IMR-90 (cell line): ENCODE data around the gene L3MBTL4. TPM values are rescaled to one million over a fixed set of nuclear protein-coding genes. Genes with fewer than 3 reads are reported as not detected.

Experiments used
- ATAC-seq: fragments of 200-7000 bp; cut with Tn5 transposase; 2 replicates; pipeline ENCODE4 v1.9.1; 2020; ENCODE audit warnings: low read depth, mild to moderate bottlenecking, moderate library complexity
- BruUV-seq: library from RNA; stranded (reverse); fragments of 400-500 nt; replicated peaks from 2 replicates; lab custom pipeline; 2021; lab: Mats Ljungman, UMichigan
- CTCF ChIA-PET: fragments of 300-600 bp; formaldehyde crosslinking; extraction: SDS; loops from one replicate; lab custom pipeline; 2021; ENCODE audit warnings: antibody characterized with exemption; lab: Yijun Ruan, JAX
- POLR2A ChIA-PET: fragments of 300-600 bp; sonication (Branson Sonifier 250); formaldehyde crosslinking; loops from one replicate; lab custom pipeline; 2022; ENCODE audit warnings: antibody characterized with exemption; ENCODE audit not compliant: unreplicated experiment; lab: Charles Lee
- DNase-seq: peaks from one replicate; pipeline ENCODE4 v3.0.0; 2013
- H2AFZ ChIP-seq: replicated peaks from 2 replicates; pipeline ENCODE3; 2013; ENCODE audit warnings: low read length, mild to moderate bottlenecking; ENCODE audit not compliant: poor library complexity
- H2AK5ac ChIP-seq: 2 replicates; pipeline ENCODE4 v1.6.1; 2013; ENCODE audit warnings: low read depth, low read length, inconsistent platforms
- H2AK9ac ChIP-seq: replicated peaks from 2 replicates; pipeline ENCODE3; 2013; ENCODE audit warnings: mild to moderate bottlenecking, low read depth, low read length, moderate library complexity; ENCODE audit not compliant: poor library complexity
- H2BK120ac ChIP-seq: 2 replicates; pipeline ENCODE4 v1.6.1; 2013; ENCODE audit warnings: low read depth, low read length, inconsistent platforms
- H2BK15ac ChIP-seq: 3 replicates; pipeline ENCODE4 v1.6.1; 2013; ENCODE audit warnings: low read depth, low read length, inconsistent platforms
- H2BK20ac ChIP-seq: 2 replicates; pipeline ENCODE4 v1.6.1; 2013; ENCODE audit warnings: low read depth, mild to moderate bottlenecking, inconsistent platforms, low read length, moderate library complexity
- H2BK5ac ChIP-seq: 2 replicates; pipeline ENCODE4 v1.6.1; 2013; ENCODE audit warnings: mild to moderate bottlenecking, low read depth, low read length, inconsistent platforms; ENCODE audit not compliant: poor library complexity, severe bottlenecking
- H3K14ac ChIP-seq: replicated peaks from 2 replicates; pipeline ENCODE4 v1.6.1; 2013; ENCODE audit warnings: low read depth, low read length, inconsistent platforms
- H3K18ac ChIP-seq: 2 replicates; pipeline ENCODE4 v1.6.1; 2013; ENCODE audit warnings: low read depth, low read length, control low read depth
- H3K23ac ChIP-seq: 2 replicates; pipeline ENCODE4 v1.6.1; 2013; ENCODE audit warnings: low read depth, low read length, inconsistent platforms
- H3K27ac ChIP-seq: 2 replicates; pipeline ENCODE4 v1.5.1; 2013; ENCODE audit warnings: mild to moderate bottlenecking, control low read depth, low read length; ENCODE audit not compliant: insufficient read depth
- H3K27me3 ChIP-seq: 2 replicates; pipeline ENCODE4 v1.6.1; 2013; ENCODE audit warnings: low read length; ENCODE audit not compliant: control insufficient read depth, insufficient read depth
- H3K36me3 ChIP-seq: 2 replicates; pipeline ENCODE4 v1.6.1; 2013; ENCODE audit warnings: low read length, mixed read lengths; ENCODE audit not compliant: control insufficient read depth, insufficient read depth
- H3K4ac ChIP-seq: 2 replicates; pipeline ENCODE4 v1.6.1; 2013; ENCODE audit warnings: low read depth, low read length, inconsistent platforms
- H3K4me1 ChIP-seq: 2 replicates; pipeline ENCODE4 v1.6.1; 2013; ENCODE audit warnings: low read length, mixed read lengths; ENCODE audit not compliant: control insufficient read depth, insufficient read depth
- H3K4me2 ChIP-seq: 2 replicates; pipeline ENCODE4 v1.6.1; 2013; ENCODE audit warnings: low read depth, mild to moderate bottlenecking, control low read depth, low read length, moderate library complexity
- H3K4me3 ChIP-seq: 2 replicates; pipeline ENCODE4 v1.5.1; 2013; ENCODE audit warnings: low read depth, mild to moderate bottlenecking, control low read depth, low read length, moderate library complexity; ENCODE audit not compliant: insufficient read depth
- H3K56ac ChIP-seq: 2 replicates; pipeline ENCODE4 v1.6.1; 2013; ENCODE audit warnings: low read length, inconsistent platforms; ENCODE audit not compliant: insufficient read depth; ENCODE audit errors: extremely low read depth
- H3K79me1 ChIP-seq, 2 experiments: 2 replicates each; pipeline ENCODE4 v1.6.1; 2013; ENCODE audit warnings: low read length in 2 of 2, inconsistent platforms in 1 of 2, low read depth in 1 of 2
- H3K9ac ChIP-seq: 2 replicates; pipeline ENCODE4 v1.6.1; 2013; ENCODE audit warnings: low read depth, low read length, control low read depth
- H3K9me1 ChIP-seq: 2 replicates; pipeline ENCODE4 v1.6.1; 2013; ENCODE audit warnings: low read length, inconsistent platforms; ENCODE audit not compliant: insufficient read depth
- H3K9me3 ChIP-seq: 2 replicates; pipeline ENCODE4 v1.6.1; 2013; ENCODE audit warnings: low read length; ENCODE audit not compliant: control insufficient read depth, insufficient read depth
- H4K20me1 ChIP-seq: 2 replicates; pipeline ENCODE4 v1.6.1; 2013; ENCODE audit warnings: low read length, inconsistent platforms; ENCODE audit not compliant: insufficient read depth
- H4K5ac ChIP-seq: 2 replicates; pipeline ENCODE4 v1.6.1; 2013; ENCODE audit warnings: mild to moderate bottlenecking, low read depth, low read length, control low read depth
- H4K8ac ChIP-seq, 2 experiments: 2 replicates each; pipeline ENCODE4 v1.6.1; 2013; ENCODE audit warnings: low read depth in 2 of 2, low read length in 2 of 2, control low read depth in 1 of 2, inconsistent platforms in 1 of 2
- H4K91ac ChIP-seq: 2 replicates; pipeline ENCODE4 v1.6.1; 2013; ENCODE audit warnings: low read depth, low read length, inconsistent platforms; ENCODE audit not compliant: insufficient read depth
- BHLHE40 ChIP-seq: fragments of 150-350 bp; IDR thresholded peaks from 2 replicates; pipeline ENCODE4 v1.6.1; 2016; ENCODE audit warnings: mild to moderate bottlenecking, low read depth, low read length
- CEBPB ChIP-seq: IDR thresholded peaks from 2 replicates; pipeline ENCODE4 v1.6.1; 2012; ENCODE audit warnings: low read depth, low read length, improper control_type of control experiment
- CHD1 ChIP-seq: IDR thresholded peaks from 2 replicates; pipeline ENCODE4 v1.6.1; 2012; ENCODE audit warnings: low read depth, low read length, improper control_type of control experiment
- CTCF ChIP-seq: conservative IDR thresholded peaks from 2 replicates; pipeline ENCODE4 v1.5.1; 2012; ENCODE audit warnings: mild to moderate bottlenecking, low read depth, low read length, improper control_type of control experiment
- FOS ChIP-seq: fragments of 150-350 bp; IDR thresholded peaks from 2 replicates; pipeline ENCODE4 v1.6.1; 2016; ENCODE audit warnings: low read depth, low read length
- MAFK ChIP-seq: IDR thresholded peaks from 2 replicates; pipeline ENCODE4 v1.6.1; 2012; ENCODE audit warnings: low read depth, low read length, improper control_type of control experiment
- MAZ ChIP-seq: IDR thresholded peaks from 2 replicates; pipeline ENCODE4 v1.6.1; 2012; ENCODE audit warnings: low read depth, mild to moderate bottlenecking, low read length, improper control_type of control experiment, moderate library complexity, borderline replicate concordance
- MXI1 ChIP-seq: IDR thresholded peaks from 2 replicates; pipeline ENCODE4 v1.6.1; 2012; ENCODE audit warnings: low read depth, mild to moderate bottlenecking, low read length, moderate library complexity, borderline replicate concordance
- NFE2L2 ChIP-seq: fragments of 150-350 bp; IDR thresholded peaks from 2 replicates; pipeline ENCODE4 v1.6.1; 2016; ENCODE audit warnings: low read depth, mild to moderate bottlenecking, low read length
- POLR2A ChIP-seq: IDR thresholded peaks from 2 replicates; pipeline ENCODE4 v1.6.1; 2012; ENCODE audit warnings: mild to moderate bottlenecking, low read depth, low read length
- RAD21 ChIP-seq: IDR thresholded peaks from 2 replicates; pipeline ENCODE4 v1.6.1; 2012; ENCODE audit warnings: low read length, improper control_type of control experiment
- RCOR1 ChIP-seq: IDR thresholded peaks from 2 replicates; pipeline ENCODE4 v1.6.1; 2012; ENCODE audit warnings: mild to moderate bottlenecking, low read length, improper control_type of control experiment; ENCODE audit not compliant: insufficient replicate concordance
- RFX5 ChIP-seq: IDR thresholded peaks from 2 replicates; pipeline ENCODE4 v1.8.0; 2012; ENCODE audit warnings: low read depth, mild to moderate bottlenecking, low read length, moderate library complexity
- SMC3 ChIP-seq: fragments of 150-350 bp; IDR thresholded peaks from 2 replicates; pipeline ENCODE4 v1.6.1; 2016; ENCODE audit warnings: low read depth, mild to moderate bottlenecking, antibody characterized with exemption, low read length, moderate library complexity
- WGBS, 2 experiments: methylation state at CpG; one replicate each; pipeline versions ENCODE4 v1.1.5 to v1.1.7; 2013; ENCODE audit warnings: missing lambda C conversion rate in 2 of 2; ENCODE audit not compliant: insufficient read length in 1 of 2; ENCODE audit errors: extremely low coverage in 2 of 2; 5-methylcytosine and 5-hydroxymethylcytosine counted together
- dilution Hi-C: fragments of 300-500 bp; cut with HindIII; formaldehyde crosslinking; loops from one replicate; pipeline ENCODE4 v1.14.3; 2018; ENCODE audit warnings: low sequenced_read_pairs; ENCODE audit not compliant: unreplicated experiment
- in situ Hi-C: fragments of 300-500 bp; cut with MboI; formaldehyde crosslinking; loops from 3 replicates; pipeline ENCODE4 v1.14.3; 2019; ENCODE audit warnings: low sequenced_read_pairs, inconsistent platforms, mixed read lengths
- intact Hi-C: fragments of 100-400 bp; cut with micrococcal nuclease; formaldehyde crosslinking; loops from 2 replicates; pipeline ENCODE4 v1.10.0; 2022
- polyA plus RNA-seq, 3 experiments: library from polyadenylated mRNA; depleted of rRNA; stranded (reverse); fragments of >200 nt; gene quantifications; 2 replicates each; pipeline ENCODE4 v1.2.3, GENCODE V29; 2012; ENCODE audit warnings: low replicate concordance in 1 of 3
- total RNA-seq: library from RNA; depleted of rRNA; stranded (reverse); fragments of >200 nt; gene quantifications from 2 replicates; pipeline ENCODE4 v1.2.3, GENCODE V29; 2012
- TF ChIP-seq, protein P1 (sequence below): fragments of 150-350 bp; IDR thresholded peaks from 2 replicates; pipeline ENCODE4 v1.6.1; 2017; ENCODE audit warnings: mild to moderate bottlenecking, antibody characterized with exemption, low read length, low read depth
- TF ChIP-seq, protein P2 (sequence below): fragments of 150-350 bp; IDR thresholded peaks from 2 replicates; pipeline ENCODE4 v1.6.1; 2016; ENCODE audit warnings: low read depth, mild to moderate bottlenecking, low read length, moderate library complexity, borderline replicate concordance

The L3MBTL4 gene
- total and polyA plus RNA-seq, 2 of the 4 experiments (the other 2 are of a cell fraction): under 0.01 to 0.02 TPM

DNA sequence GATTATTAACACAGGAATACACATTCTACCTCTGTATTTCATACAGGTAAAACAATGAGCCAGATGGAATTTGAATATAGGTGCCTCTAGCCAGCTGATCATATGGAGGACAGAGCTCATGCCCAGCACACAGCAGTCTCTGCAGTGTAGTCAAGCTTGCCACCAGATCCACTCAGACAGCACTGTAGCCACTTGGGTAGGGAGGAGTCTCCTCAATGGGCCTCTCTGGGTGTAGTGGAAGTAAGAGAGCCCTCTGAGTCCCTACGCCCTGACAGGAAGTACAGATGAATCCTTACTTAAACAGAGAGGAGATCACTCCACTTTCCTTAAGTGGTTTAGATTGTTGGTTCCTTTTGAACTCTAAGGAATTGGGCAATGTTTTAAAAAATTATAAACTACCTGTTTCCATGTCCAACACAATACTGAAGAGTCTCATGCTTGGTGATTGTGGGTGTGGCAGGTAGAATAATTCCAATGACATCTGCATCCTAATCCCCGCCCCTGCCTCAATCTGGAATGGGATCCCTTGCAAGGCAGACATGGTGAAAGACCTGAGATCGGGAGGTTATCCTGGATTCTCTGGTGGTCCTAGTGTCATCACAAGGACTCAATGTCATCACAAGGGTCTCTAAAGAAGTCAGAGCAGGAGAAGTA is 496.4 kb downstream of the L3MBTL4 start:
- no peak for DNase-seq

More for the DNA sequence above, 496.4 kb downstream of the L3MBTL4 start:
- Histone ChIP-seq H3K14ac (no peak overlapping the region), H3K9me1 (peaks cover 8% of the 10 kb centered on the region; the same call in 1 of the 2 replicates), H3K4ac (no peak overlapping the region), H2BK120ac (no peak overlapping the region), H3K79me1 (no peaks in the 10 kb centered on the region), H3K9me3 (no peaks in the 10 kb centered on the region), H4K20me1 (no peaks in the 10 kb centered on the region), H3K56ac (no peak overlapping the region), H3K4me1 (peaks cover 2% of the 10 kb centered on the region; the same call in 1 of the 2 replicates), H2AK5ac (no peak overlapping the region), H4K8ac (no peak overlapping the region), H3K9ac (no peak overlapping the region), H4K5ac (no peak overlapping the region), H2BK5ac (no peak overlapping the region), H3K18ac (no peak overlapping the region), H2BK20ac (no peak overlapping the region), H2BK15ac (no peak overlapping the region), H3K27ac (no peak overlapping the region), H3K4me3 (no peak overlapping the region), H3K27me3 (no peaks in the 10 kb centered on the region), H2AFZ (no peak overlapping the region), H3K23ac (no peak overlapping the region), H2AK9ac (no peak overlapping the region), H4K91ac (no peak overlapping the region), H3K36me3 (no peaks in the 10 kb centered on the region), H3K4me2 (no peak overlapping the region)
- ChIA-PET CTCF (no interaction called here), POLR2A (no interaction called here)
- no peak for ATAC-seq
- no TSS peak for BruUV-seq
- dilution Hi-C loops (no loop called here), in situ Hi-C loops (no loop called here), intact Hi-C loops (no loop called here)
- WGBS, 2 experiments: 100% methylated on average over 1 of the region's 3 CpGs; no CpG with 5 or more reads in 1 of the 2 experiments
- TF ChIP-seq CEBPB (no peak), MAFK (no peak), BHLHE40 (no peak), RCOR1 (no peak), RAD21 (no peak), CTCF (no peak), FOS (no peak), RFX5 (no peak), MAZ (no peak), CHD1 (no peak), SMC3 (no peak), NFE2L2 (no peak), MXI1 (no peak), POLR2A (no peak)
- TF ChIP-seq, protein P1, sequence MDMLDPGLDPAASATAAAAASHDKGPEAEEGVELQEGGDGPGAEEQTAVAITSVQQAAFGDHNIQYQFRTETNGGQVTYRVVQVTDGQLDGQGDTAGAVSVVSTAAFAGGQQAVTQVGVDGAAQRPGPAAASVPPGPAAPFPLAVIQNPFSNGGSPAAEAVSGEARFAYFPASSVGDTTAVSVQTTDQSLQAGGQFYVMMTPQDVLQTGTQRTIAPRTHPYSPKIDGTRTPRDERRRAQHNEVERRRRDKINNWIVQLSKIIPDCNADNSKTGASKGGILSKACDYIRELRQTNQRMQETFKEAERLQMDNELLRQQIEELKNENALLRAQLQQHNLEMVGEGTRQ: no peak
- TF ChIP-seq, protein P2, sequence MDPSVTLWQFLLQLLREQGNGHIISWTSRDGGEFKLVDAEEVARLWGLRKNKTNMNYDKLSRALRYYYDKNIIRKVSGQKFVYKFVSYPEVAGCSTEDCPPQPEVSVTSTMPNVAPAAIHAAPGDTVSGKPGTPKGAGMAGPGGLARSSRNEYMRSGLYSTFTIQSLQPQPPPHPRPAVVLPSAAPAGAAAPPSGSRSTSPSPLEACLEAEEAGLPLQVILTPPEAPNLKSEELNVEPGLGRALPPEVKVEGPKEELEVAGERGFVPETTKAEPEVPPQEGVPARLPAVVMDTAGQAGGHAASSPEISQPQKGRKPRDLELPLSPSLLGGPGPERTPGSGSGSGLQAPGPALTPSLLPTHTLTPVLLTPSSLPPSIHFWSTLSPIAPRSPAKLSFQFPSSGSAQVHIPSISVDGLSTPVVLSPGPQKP: no peak
